Common myeloid progenitor, CD34-positive (primary cell): ENCODE results near the gene FRMD4A.

Experiments
- CTCF ChIA-PET: fragments of 350-600 bp; sonication (Branson Sonifier 250); formaldehyde crosslinking; loops from one replicate; lab custom pipeline; 2021; ENCODE audit warnings: antibody characterized with exemption; lab: Charles Lee
- POLR2A ChIA-PET: fragments of 350-600 bp; sonication (Branson Sonifier 250); formaldehyde crosslinking; loops from one replicate; lab custom pipeline; 2021; ENCODE audit warnings: antibody characterized with exemption; lab: Charles Lee
- DNase-seq, 3 donors: peaks; one replicate each; pipeline versions ENCODE4 v3.0.0 to v3.0.0-alpha.2; 2013
- H3K27ac ChIP-seq, 2 experiments: 1 replicate in 1 of 2; 2 replicates in 1 of 2; pipeline ENCODE4 v1.7.0; 2013; ENCODE audit warnings: inconsistent platforms in 2 of 2, low read length in 2 of 2, mild to moderate bottlenecking in 2 of 2, low read depth in 1 of 2, moderate library complexity in 1 of 2; ENCODE audit not compliant: severe bottlenecking in 2 of 2, insufficient read depth in 1 of 2, poor library complexity in 1 of 2
- H3K27me3 ChIP-seq, 5 experiments: replicated peaks in 2 of 5; 1 replicate in 3 of 5; 2 replicates in 2 of 5; pipeline versions ENCODE4 v1.6.1 to v1.7.0; 2013; ENCODE audit warnings: low read length in 4 of 5, mild to moderate bottlenecking in 2 of 5, moderate library complexity in 2 of 5, inconsistent platforms in 1 of 5; ENCODE audit not compliant: insufficient read depth in 5 of 5, control insufficient read depth in 4 of 5
- H3K36me3 ChIP-seq, 4 experiments: 1 replicate in 2 of 4; 2 replicates in 2 of 4; pipeline versions ENCODE4 v1.6.1 to v1.7.0; 2013; ENCODE audit warnings: low read length in 3 of 4, control low read depth in 1 of 4, mild to moderate bottlenecking in 1 of 4; ENCODE audit not compliant: control insufficient read depth in 4 of 4, insufficient read depth in 4 of 4
- H3K4me1 ChIP-seq, 4 experiments: 1 replicate in 3 of 4; 2 replicates in 1 of 4; pipeline versions ENCODE4 v1.6.1 to v1.7.1; 2013; ENCODE audit warnings: low read length in 3 of 4, mild to moderate bottlenecking in 3 of 4, control low read depth in 1 of 4, inconsistent platforms in 1 of 4, moderate library complexity in 1 of 4; ENCODE audit not compliant: control insufficient read depth in 4 of 4, insufficient read depth in 4 of 4; ENCODE audit errors: control extremely low read depth in 1 of 4
- H3K4me3 ChIP-seq, 7 experiments: 1 replicate in 4 of 7; 2 replicates in 3 of 7; pipeline versions ENCODE4 v1.5.1 to v1.7.0; 2013; ENCODE audit warnings: mild to moderate bottlenecking in 7 of 7, low read length in 6 of 7, moderate library complexity in 6 of 7, inconsistent platforms in 2 of 7, low read depth in 2 of 7, control low read depth in 1 of 7; ENCODE audit not compliant: insufficient read depth in 4 of 7, control insufficient read depth in 1 of 7; ENCODE audit errors: extremely low read depth in 1 of 7
- H3K9me3 ChIP-seq, 5 experiments: 1 replicate in 4 of 5; 2 replicates in 1 of 5; pipeline versions ENCODE4 v1.6.1 to v1.7.1; 2013; ENCODE audit warnings: low read length in 4 of 5, mild to moderate bottlenecking in 2 of 5, inconsistent platforms in 1 of 5, low read depth in 1 of 5, moderate library complexity in 1 of 5; ENCODE audit not compliant: control insufficient read depth in 4 of 5, insufficient read depth in 2 of 5; ENCODE audit errors: control extremely low read depth in 1 of 5
- WGBS: methylation state at CpG from one replicate; pipeline ENCODE4 v1.1.5; 2013; ENCODE audit not compliant: insufficient coverage; 5-methylcytosine and 5-hydroxymethylcytosine counted together

The FRMD4A gene

GRCh38 chr10:14259696-14260566 is 70.8 kb downstream of the FRMD4A start:
- WGBS: 95% methylated on average over 4 of the region's 7 CpGs
- no peak overlapping the region for H3K4me3 ChIP-seq
- H3K27ac ChIP-seq: no peak overlapping the region
- peaks cover 0 to 13% (median 1%) of the 10 kb centered on the region in 5 experiments for H3K27me3 ChIP-seq
- H3K36me3 ChIP-seq: no peaks in the 10 kb centered on the region
- ChIA-PET POLR2A (no interaction called here), CTCF (no interaction called here)
- no peak for DNase-seq
- H3K4me1 ChIP-seq: peaks cover 0 to 5% (median 0%) of the 10 kb centered on the region in 4 experiments
- no peaks in the 10 kb centered on the region for H3K9me3 ChIP-seq

- WGBS: 100% methylated on average over 1 of the region's 2 CpGs
- Histone ChIP-seq H3K36me3 (no peaks in the 10 kb centered on the region), H3K27me3 (peaks cover 0 to 10% (median 0%) of the 10 kb centered on the region in 5 experiments), H3K27ac (no peak overlapping the region), H3K4me3 (no peak overlapping the region), H3K9me3 (peaks cover 0 to 5% (median 4%) of the 10 kb centered on the region in 5 experiments), H3K4me1 (no peaks in the 10 kb centered on the region)
- POLR2A ChIA-PET: no interaction called here
- no peak for DNase-seq
- CTCF ChIA-PET: no interaction called here
Measured at GRCh38 chr10:14254368-14254767, 76.4 kb downstream of the FRMD4A start.

GRCh38 chr10:14253711-14254110 is 77.0 kb downstream of the FRMD4A start:
- Histone ChIP-seq H3K27me3 (peaks cover 0 to 10% (median 0%) of the 10 kb centered on the region in 5 experiments), H3K4me1 (no peaks in the 10 kb centered on the region), H3K36me3 (no peaks in the 10 kb centered on the region), H3K27ac (no peak overlapping the region), H3K4me3 (no peak overlapping the region), H3K9me3 (peaks cover 0 to 5% (median 4%) of the 10 kb centered on the region in 5 experiments)
- 92% methylated on average over 3 of the region's 5 CpGs for WGBS
- ChIA-PET CTCF (interaction anchor here (0.8 kb wide), 1 partner anchor 9 kb away, joined by 4 read pairs; no protein-coding TSS in a partner anchor), POLR2A (no interaction called here)
- DNase-seq: no peak

GRCh38 chr10:14253079-14253478 is 77.6 kb downstream of the FRMD4A start:
- peaks cover 0 to 5% (median 4%) of the 10 kb centered on the region in 5 experiments for H3K9me3 ChIP-seq
- no peaks in the 10 kb centered on the region for H3K36me3 ChIP-seq
- no peak for DNase-seq
- POLR2A ChIA-PET: no interaction called here
- no peak overlapping the region for H3K4me3 ChIP-seq
- no CpG with 5 or more reads among the region's 3 CpGs for WGBS
- no peaks in the 10 kb centered on the region for H3K4me1 ChIP-seq
- CTCF ChIA-PET: interaction anchor here (0.8 kb wide), 1 partner anchor 10 kb away, joined by 4 read pairs; no protein-coding TSS in a partner anchor
- H3K27me3 ChIP-seq: peaks cover 0 to 10% (median 0%) of the 10 kb centered on the region in 5 experiments
- no peak overlapping the region for H3K27ac ChIP-seq

GRCh38 chr10:14250496-14251076 is 80.1 kb downstream of the FRMD4A start:
- Histone ChIP-seq H3K4me3 (no peak overlapping the region), H3K27me3 (peaks cover 0 to 7% (median 0%) of the 10 kb centered on the region in 5 experiments), H3K4me1 (no peaks in the 10 kb centered on the region), H3K9me3 (peaks cover 0 to 5% (median 4%) of the 10 kb centered on the region in 5 experiments), H3K36me3 (no peaks in the 10 kb centered on the region), H3K27ac (no peak overlapping the region)
- DNase-seq: no peak
- WGBS: 100% methylated on average over 2 of the region's 2 CpGs
- ChIA-PET CTCF (interaction anchor here (1.5 kb wide), 1 partner anchor 26 kb away, joined by 3 read pairs; no protein-coding TSS in a partner anchor), POLR2A (no interaction called here)

- 88% methylated on average over 9 of the region's 9 CpGs for WGBS
- ChIA-PET POLR2A (no interaction called here), CTCF (interaction anchor here (0.8 kb wide), 1 partner anchor 10 kb away, joined by 3 read pairs; no protein-coding TSS in a partner anchor)
- Histone ChIP-seq H3K27ac (no peak overlapping the region), H3K27me3 (peaks cover 0 to 8% (median 0%) of the 10 kb centered on the region in 5 experiments), H3K4me1 (no peaks in the 10 kb centered on the region), H3K4me3 (no peak overlapping the region), H3K9me3 (peaks cover 0 to 5% (median 4%) of the 10 kb centered on the region in 5 experiments), H3K36me3 (no peaks in the 10 kb centered on the region)
- no peak for DNase-seq
Measured at GRCh38 chr10:14247377-14248116, 83.2 kb downstream of the FRMD4A start.
